Measurements from ENCODE around the gene RAX2. TPM values are rescaled to one million over a fixed set of nuclear protein-coding genes. Genes with fewer than 3 reads are reported as not detected.

Gene RAX2
- total and polyA plus RNA-seq, 2 donors (not counting 3 experiments of a cell fraction or from before 2014, with no cell fraction given) = not detected

- CTCF ChIA-PET = interaction anchor here (3.6 kb wide), 1 partner anchor 61 kb away, joined by 19 read pairs; no protein-coding TSS in a partner anchor
- dilution Hi-C loops (cut with MboI; ENCODE audit: extremely low pct_ligation_motif_present, low sequenced_read_pairs) = no loop called here
These were observed 11.1 kb downstream of the RAX2 start for GRCh38 chr19:3760871-3761361.

More at GRCh38 chr19:3760871-3761361, 11.1 kb downstream of the RAX2 start:
- no TSS peak for BruUV-seq (replicated peaks)
- TF ChIP-seq GATA2 (IDR thresholded peaks at IDR 0.05; ENCODE audit: insufficient read depth, insufficient read length, low read depth, low read length) = no peak
- no peak for TF ChIP-seq MAX (IDR thresholded peaks at IDR 0.05; ENCODE audit: insufficient read depth, insufficient read length)
- TF ChIP-seq FOS (IDR thresholded peaks at IDR 0.05; ENCODE audit: borderline replicate concordance, insufficient read depth, low read length) = no peak
- TF ChIP-seq POLR2A (IDR thresholded peaks at IDR 0.05; ENCODE audit: low read depth, low read length) = no peak
- TF ChIP-seq POLR2AphosphoS5 (IDR thresholded peaks at IDR 0.05; ENCODE audit: insufficient read depth, low read depth, low read length) = no peak
- no peak for TF ChIP-seq JUN (IDR thresholded peaks at IDR 0.05; ENCODE audit: borderline replicate concordance, insufficient read depth, insufficient read length, low read depth)
- TF ChIP-seq CTCF (IDR thresholded peaks at IDR 0.05; ENCODE audit: extremely low read depth in 1 of 2, insufficient read depth in 1 of 2, low read depth in 1 of 2, low read length in 2 of 2) = no peak
- TF ChIP-seq MYC (IDR thresholded peaks at IDR 0.05; ENCODE audit: low read depth, low read length) = no peak
- TF ChIP-seq EZH2 (IDR thresholded peaks at IDR 0.05; ENCODE audit: borderline replicate concordance, low read depth, low read length, severe bottlenecking) = no peak
- Histone ChIP-seq H3K27ac (ENCODE audit: insufficient read depth, low read depth, low read length) (peak overlapping the region; percentile 59), H2AFZ (ENCODE audit: low read depth, low read length) (peak overlapping the region; percentile 78), H3K9me1 (replicated peaks; ENCODE audit: control insufficient read depth, extremely low read depth, insufficient read depth, low read length) (no peaks in the 10 kb centered on the region), H3K36me3 (ENCODE audit: control insufficient read depth in 2 of 2, extremely low read depth in 1 of 2, insufficient read depth in 2 of 2, low read length in 2 of 2) (peaks cover 0 to 5% of the 10 kb centered on the region in 2 experiments), H3K79me2 (ENCODE audit: control insufficient read depth, insufficient read depth, low read length) (peaks cover 23% of the 10 kb centered on the region), H3K4me2 (ENCODE audit: insufficient read depth, low read length) (peak overlapping the region; percentile 59), H3K4me1 (ENCODE audit: control insufficient read depth, extremely low read depth, insufficient read depth, low read length) (peaks cover 11% of the 10 kb centered on the region), H4K20me1 (replicated peaks; ENCODE audit: control insufficient read depth, extremely low read depth, insufficient read depth, low read length) (no peaks in the 10 kb centered on the region), H3K9ac (replicated peaks; ENCODE audit: extremely low read depth, insufficient read depth, low read length) (peak overlapping the region; percentile 93), H3K27me3 (ENCODE audit: control insufficient read depth in 2 of 2, insufficient read depth in 2 of 2, low read length in 2 of 2) (no peaks in the 10 kb centered on the region), H3K4me3 (replicated peaks in 1 of 3; ENCODE audit: insufficient read depth in 1 of 3, low read depth in 1 of 3, low read length in 3 of 3) (peak overlapping the region; percentile 64 to 93 (median 83)), H3K9me3 (replicated peaks; ENCODE audit: control insufficient read depth, insufficient read depth, low read length) (no peaks in the 10 kb centered on the region)
- FAIRE-seq = no peak
- intact Hi-C loops (cut with micrococcal nuclease) = no loop called here
- no peak for DNase-seq (ENCODE audit: low read depth, low spot score)
- POLR2A ChIA-PET = no interaction called here
